ENCODE measurements around the gene LDAH.

GRCh38 chr2:20634507-20635112, 188.3 kb downstream of the LDAH start:
- TF ChIP-seq CTCF (conservative IDR thresholded peaks at IDR 0.05) (no peak), ZFX (IDR thresholded peaks at IDR 0.05) (no peak)
